Retinal pigment epithelial cell (primary cell): Measurements from ENCODE around the gene ITGB5.

Experiments used
- DNase-seq: peaks from one replicate; pipeline ENCODE4 v3.0.0-alpha.2; 2010; ENCODE audit warnings: low read depth
- H3K4me3 ChIP-seq: 2 replicates; pipeline ENCODE4 v1.5.1; 2011; ENCODE audit warnings: mild to moderate bottlenecking, low read length, control low read depth, moderate library complexity
- TF ChIP-seq, protein P1 (sequence below): conservative IDR thresholded peaks from 2 replicates; pipeline ENCODE4 v1.5.1; 2011; ENCODE audit warnings: low read depth, low read length, control low read depth, inconsistent platforms

The ITGB5 gene

DNA sequence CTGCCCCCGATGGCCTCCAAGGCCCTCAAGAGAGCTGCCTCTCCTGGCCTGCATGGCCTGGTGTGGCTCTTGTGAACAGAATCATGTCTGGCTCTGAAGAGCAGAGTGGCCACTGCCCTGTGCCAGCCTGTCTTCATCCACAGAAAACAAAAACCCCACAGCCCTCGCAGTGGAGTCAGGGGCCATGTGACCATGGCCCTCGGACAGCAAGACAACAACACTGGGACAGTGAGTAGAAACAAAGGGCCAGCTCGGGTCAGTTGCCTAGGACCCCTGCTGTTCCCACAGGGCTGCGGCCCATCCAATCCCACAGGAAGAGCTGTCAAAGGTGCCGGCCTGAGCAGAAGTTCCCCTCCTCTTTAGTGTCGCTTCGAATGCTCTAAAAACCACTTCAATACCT, 84.5 kb downstream of the ITGB5 start:
- TF ChIP-seq, protein P1, sequence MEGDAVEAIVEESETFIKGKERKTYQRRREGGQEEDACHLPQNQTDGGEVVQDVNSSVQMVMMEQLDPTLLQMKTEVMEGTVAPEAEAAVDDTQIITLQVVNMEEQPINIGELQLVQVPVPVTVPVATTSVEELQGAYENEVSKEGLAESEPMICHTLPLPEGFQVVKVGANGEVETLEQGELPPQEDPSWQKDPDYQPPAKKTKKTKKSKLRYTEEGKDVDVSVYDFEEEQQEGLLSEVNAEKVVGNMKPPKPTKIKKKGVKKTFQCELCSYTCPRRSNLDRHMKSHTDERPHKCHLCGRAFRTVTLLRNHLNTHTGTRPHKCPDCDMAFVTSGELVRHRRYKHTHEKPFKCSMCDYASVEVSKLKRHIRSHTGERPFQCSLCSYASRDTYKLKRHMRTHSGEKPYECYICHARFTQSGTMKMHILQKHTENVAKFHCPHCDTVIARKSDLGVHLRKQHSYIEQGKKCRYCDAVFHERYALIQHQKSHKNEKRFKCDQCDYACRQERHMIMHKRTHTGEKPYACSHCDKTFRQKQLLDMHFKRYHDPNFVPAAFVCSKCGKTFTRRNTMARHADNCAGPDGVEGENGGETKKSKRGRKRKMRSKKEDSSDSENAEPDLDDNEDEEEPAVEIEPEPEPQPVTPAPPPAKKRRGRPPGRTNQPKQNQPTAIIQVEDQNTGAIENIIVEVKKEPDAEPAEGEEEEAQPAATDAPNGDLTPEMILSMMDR: no peak
- DNase-seq: no peak
- H3K4me3 ChIP-seq: no peak overlapping the region

GRCh38 chr3:124802061-124802698, 85.0 kb downstream of the ITGB5 start:
- no peak for DNase-seq
- no peak overlapping the region for H3K4me3 ChIP-seq
- TF ChIP-seq, protein P1: no peak

DNA sequence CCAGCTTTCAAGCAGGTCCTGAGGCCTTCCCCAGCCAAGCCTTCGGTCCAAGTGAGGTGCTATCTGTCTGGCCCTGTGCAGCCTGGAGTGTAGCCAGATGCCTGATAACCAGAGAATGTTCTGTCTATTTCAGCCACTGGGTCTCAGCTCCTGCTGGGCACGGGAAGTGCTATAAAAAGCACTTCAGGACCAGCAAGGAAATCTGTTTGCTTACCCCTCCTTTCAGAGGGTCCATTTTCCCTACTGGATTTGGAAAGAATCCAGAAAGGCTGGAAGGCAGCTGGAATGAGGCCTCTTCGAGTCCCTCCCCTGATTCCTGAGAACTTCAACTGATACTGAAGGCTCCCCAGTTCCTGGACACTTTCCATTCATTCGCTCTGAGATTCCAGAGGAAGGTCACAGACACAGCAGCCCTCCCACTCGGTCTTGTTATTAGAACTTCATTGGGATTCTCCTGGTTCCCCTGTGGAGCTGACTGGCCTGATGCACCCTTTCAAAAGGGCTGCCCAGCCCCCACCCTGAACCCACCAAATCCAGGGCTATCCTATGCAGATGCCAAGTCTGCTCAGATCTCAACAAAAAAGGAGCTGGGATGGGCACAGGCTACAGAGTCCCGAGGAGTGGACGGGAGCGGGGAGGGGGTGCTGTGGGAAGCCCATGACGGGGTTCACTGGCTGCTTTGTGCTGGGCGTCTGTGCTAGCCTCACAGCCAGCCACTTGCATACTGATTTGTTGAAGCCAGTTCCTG, 86.5 kb downstream of the ITGB5 start:
- DNase-seq: no peak
- H3K4me3 ChIP-seq: no peak overlapping the region
- TF ChIP-seq, protein P1: no peak

- no peak for DNase-seq
- H3K4me3 ChIP-seq: no peak overlapping the region
- TF ChIP-seq, protein P1: no peak
Measured at GRCh38 chr3:124800076-124800475, 87.1 kb downstream of the ITGB5 start.

DNA sequence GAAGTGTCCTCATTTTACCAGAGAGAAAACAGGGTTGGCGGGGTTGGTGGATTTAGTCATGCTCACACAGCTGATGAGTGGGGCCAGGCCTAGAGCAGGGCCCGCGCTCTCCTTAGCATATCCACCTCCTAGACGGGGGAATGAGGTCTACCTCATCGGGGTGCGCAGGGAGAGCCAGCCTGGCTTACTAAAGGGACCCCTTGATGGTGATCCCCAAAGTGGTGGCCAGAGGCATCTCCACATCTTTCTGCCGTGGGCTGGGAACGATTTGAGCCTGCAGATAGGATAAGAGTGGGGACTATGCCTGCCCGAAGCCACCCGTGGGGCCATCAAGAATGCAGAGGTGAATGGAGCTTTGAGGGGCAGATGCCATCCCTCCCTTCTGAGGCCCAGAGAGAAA, 87.5 kb downstream of the ITGB5 start:
- DNase-seq: no peak
- TF ChIP-seq, protein P1: no peak
- H3K4me3 ChIP-seq: no peak overlapping the region

- no peak overlapping the region for H3K4me3 ChIP-seq
- TF ChIP-seq, protein P1: no peak
- no peak for DNase-seq
Measured at GRCh38 chr3:124797426-124797945, 89.7 kb downstream of the ITGB5 start.

GRCh38 chr3:124796477-124796876, 90.7 kb downstream of the ITGB5 start:
- TF ChIP-seq, protein P1: no peak
- no peak for DNase-seq
- no peak overlapping the region for H3K4me3 ChIP-seq
